ENCODE data around the gene CD58.

CD58 gene

DNA sequence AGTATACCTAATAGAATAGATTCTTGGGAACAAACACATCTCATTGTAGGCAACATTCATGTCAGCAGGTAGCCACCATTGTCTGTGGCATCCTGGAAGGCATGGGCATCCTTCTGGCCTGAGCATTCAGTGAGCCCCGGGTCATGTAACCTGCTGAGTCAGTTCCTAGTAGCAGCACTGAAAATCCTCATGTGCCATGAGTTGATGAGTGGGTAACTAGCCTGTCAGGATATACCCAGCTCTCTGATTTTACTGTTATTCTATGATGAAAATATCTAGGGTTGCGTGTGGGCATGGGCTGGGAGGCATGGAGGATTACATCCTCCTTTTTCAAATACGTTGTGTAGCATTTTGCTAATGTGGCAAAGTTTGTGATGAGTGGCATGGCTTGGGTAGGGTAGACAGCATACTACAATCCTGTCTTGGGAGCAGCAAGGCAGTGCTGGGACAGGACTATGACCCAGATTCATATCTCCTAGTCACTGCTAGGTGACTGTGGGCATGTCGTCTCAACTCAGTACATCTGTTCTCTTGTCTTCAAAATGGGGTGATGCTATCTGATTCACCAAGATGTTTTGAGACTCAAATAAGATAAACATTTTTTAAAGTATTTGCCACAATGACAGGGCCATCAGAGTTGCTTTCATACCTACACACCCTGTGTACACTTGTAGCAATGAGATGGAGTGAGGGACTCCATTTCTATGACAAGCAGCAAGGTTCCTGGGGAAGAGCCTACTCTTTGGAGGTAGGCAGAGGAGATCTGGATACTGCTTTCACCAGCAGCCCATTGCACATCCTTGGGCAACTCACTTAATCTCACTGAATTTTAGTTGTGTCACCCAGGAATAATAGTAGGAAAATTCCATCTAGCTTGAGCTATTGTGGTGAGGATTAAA, 62.5 kb downstream of the CD58 start:
- DNase-seq = no peak

DNA sequence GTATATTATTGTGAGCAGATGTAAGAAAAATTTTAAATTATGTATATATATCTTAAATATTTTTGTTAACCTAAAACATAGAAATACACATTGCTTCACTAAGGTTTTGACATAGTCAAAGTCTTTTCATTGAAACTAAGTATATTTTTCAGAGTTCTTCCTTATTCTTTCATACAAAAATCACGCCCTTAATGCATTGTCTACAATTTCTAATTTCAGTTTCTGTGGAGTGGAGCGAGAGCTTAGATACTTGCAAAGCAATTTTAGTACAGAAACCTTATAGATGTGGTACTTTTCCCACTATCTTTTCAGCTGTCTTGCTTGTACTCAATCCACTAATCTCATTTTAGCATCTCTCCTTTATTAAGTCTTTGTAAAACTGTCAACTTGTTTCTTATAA, 63.2 kb downstream of the CD58 start:
- no peak for DNase-seq

- peak; percentile 61 to 87 for DNase-seq
Measured at GRCh38 chr1:116506132-116507004, 64.5 kb downstream of the CD58 start.

DNA sequence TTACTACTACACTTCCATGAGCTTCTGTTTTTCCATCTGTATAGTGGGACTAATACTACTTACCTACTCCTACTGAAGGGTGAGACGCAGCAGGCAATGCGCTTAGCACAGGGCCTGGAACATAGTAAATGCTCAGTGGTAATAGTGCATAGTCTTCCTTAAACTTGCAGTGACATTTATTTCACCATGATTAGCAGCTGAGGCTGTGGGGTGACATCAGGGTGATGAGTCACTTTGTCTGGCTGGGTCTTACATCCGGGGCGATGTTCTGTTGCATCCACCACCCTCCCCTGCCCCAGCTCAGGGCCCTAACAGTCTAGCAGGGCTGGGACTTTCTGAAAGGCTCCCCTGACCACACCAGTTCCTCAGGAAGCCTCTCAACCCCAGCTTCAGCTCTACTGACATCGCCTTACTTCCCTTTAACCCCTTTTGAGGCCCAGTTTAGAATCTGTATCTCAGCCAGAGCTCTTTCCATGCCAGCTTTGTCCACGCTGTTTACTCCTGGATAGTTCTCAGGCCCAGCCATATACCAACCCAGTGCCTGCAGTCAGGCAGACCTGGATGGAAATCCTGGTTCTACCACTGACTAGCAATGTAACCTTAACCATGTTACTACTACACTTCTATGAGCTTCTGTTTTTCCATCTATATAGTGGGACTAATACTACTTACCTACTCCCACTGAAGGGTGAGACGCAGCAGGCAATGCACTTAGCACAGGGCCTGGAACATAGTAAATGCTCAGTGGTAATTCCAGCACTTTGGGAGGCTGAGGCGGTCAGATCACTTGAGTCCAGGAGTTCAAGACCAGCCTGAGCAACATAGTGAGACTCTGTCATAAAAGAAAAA, 66.3 kb downstream of the CD58 start:
- no peak for DNase-seq

DNA sequence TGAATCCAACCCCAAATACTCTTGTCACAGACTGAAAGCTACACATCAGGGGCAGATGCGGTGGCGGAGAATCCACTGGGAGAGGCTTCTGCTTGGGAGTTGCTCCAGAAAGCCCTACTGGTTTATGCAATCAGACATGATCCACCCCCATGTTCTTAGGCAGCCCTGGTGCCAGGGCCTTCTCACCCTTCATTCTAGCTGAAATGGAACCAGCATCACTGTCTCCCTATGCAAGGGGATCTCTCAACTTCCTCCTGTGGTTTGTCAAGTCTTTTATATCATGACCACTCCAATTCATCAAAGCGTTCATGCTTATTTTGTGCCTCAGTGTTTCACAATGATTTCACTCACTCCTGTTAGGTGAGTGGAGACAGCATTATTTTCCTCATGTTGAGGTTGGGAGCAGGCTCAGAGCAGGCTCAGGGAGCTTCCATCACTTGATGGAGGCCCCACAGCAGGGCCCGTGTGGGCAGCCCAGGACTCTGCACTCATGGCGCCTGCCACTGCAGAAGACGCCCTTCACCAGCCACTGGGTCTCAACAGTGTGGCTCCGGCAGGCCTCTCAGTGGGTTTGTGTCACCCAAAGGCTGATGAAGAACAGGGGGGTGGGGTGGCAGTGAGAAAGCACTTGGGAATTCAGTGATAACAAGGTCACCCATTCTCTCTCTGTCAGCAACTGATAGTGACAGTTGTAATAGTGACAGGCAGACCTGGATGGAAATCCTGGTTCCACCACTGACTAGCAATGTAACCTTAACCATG, 67.1 kb downstream of the CD58 start:
- no peak for DNase-seq

DNA sequence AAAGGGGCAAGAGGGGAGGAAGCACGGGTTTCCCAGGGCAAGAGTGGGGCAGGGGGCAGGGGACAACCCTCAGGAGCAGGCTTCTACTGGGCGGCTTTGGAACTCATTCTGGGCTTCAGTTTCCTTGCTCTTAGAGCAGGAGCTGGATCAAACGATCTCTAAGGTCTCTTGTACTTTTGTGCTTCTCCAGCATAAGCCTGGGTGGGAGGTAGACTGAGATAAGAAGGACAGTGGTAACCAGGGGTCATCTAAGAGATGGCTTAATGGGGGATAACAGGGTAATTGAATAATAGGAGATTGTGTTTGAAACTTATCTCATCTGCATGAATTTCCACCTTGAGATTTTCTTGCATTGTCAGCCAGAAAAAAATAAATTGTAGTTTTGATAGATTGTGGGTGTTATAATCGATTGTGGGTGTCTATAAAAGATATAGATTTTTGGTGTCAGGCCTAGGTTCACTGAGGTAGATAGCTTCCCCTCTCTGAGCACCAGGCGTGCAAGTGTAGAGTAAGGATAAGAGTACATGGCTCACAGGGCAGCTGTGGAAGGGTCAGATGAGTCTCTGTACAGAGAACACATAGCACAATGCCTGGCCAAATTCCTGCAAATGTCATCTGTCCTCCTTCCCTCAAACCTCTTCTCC, 68.0 kb downstream of the CD58 start:
- no peak for DNase-seq

GRCh38 chr1:116501870-116502244, 69.0 kb downstream of the CD58 start:
- DNase-seq = no peak

DNA sequence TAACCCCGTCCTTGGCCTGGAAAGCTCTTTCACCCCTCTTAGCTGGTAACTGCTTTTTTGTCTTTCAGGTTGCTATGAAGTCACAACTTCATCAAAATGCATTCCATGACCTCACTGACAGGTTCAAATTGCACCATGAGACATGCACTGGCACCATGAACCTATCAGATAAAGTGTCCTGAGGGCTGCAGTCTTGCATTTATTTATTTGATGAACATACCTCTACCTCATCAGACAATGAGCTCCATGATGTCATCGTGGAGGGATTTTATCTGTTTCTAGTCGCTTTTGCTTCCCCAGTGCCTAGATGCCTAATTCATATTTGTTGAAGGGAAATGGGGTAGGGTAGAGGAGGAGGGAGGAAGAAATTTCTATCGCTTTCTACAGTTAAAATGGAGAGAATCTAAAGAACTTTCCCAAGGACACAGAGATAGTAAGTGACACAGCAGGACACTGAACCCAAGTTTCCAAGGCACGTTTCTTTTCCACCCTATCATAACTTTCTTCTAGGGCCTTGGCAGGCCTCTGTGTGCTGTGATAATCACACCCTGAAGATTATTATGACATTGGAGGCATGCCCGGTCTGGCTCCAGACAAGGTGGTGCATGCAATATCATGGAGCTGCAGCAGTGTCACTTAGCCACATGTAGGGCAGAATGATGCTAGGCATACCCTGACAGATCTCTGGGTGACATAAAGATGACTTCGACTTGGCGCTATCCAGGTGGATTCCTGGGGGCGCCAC, 69.5 kb downstream of the CD58 start:
- no peak for DNase-seq

- peak; percentile 20 to 78 for DNase-seq
Measured at GRCh38 chr1:116498789-116499628, 71.8 kb downstream of the CD58 start.

DNA sequence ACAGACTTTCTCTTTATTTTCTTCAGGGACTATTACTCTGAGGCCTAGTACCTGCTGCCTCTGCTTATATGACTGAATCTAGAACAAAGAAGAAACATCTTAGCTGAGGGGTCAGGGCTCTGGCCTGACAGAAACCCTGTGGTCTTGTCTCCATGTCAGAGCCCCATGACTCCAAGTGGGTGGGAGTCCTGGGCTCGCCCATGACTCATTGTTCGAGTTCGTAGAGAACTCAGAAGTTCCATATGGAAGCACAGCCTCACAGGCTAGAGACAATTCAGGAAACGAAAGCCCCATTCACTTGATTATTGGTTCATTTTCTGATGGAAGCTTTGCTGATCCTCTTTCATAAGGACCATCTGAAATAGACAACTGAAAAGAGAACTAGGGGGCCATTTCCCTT, 73.2 kb downstream of the CD58 start:
- DNase-seq = no peak

DNA sequence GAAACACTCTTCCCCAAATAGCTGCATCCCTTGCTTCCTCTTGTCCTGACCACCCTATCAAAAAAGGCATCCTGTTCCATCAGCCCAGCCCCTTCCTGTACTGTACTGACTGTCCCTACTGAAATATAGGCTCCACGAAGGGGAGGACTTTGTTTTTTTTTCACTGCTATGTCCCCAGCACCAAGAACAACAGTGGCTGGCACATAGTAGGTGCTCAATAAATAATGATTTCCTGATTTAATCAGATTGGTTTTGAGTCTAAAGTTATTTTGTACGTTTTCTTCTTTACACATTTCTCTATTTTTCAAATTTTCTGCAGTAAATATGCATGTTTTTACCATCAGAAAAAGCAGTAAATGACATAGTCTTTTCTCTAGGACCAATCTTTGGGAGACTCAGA, 73.9 kb downstream of the CD58 start:
- no peak for DNase-seq

GRCh38 chr1:116496380-116496779, 74.4 kb downstream of the CD58 start:
- DNase-seq = peak in 1 of 2 experiments; percentile 10

DNA sequence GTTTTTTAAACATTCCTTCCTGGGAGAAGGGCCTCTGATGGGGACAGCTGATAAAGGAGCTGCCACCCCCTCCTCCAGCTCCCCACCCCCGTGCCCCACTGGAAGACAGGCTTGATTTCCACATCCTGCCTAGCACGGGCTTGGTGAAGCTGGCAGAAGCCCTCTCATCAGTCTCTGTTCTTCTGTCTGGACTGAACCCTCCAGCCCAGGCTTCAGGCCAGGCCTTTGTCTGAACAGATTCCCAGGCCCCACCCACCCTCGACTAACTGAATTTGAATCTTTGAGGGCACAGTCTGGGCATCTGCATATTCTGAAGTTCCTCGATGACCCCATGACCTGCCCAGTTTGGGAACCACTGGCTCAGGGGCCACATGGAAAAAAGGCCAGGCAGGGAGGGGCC, 75.3 kb downstream of the CD58 start:
- DNase-seq = no peak

DNA sequence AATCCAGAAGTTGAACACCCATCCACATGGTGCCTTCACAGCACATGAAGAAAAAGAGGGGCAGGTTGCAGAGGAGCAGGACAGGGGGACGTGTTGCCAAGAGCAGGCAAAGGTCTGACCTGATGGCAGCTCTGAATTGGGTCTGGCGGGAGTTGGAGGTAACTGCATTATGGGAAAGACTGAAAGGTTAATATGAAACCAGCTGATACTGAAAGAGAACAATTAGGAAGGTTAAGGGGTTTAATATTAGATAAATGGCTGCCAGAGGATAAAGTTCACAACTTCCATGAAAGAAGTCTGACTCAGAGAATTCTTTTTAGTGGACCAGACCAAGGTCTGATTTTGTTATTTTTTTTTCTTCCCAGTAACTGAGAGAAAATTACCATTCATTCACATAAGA, 76.1 kb downstream of the CD58 start:
- DNase-seq = no peak

- DNase-seq = no peak
Measured at GRCh38 chr1:116494353-116494692, 76.5 kb downstream of the CD58 start.

- no peak for DNase-seq
Measured at GRCh38 chr1:116493484-116494352, 77.1 kb downstream of the CD58 start.

GRCh38 chr1:116493036-116493435, 77.8 kb downstream of the CD58 start:
- DNase-seq = no peak

GRCh38 chr1:116492358-116492811, 78.4 kb downstream of the CD58 start:
- DNase-seq = no peak
